NCI-H187 (cell line): Measurements from ENCODE around the gene ARHGAP12.
A peak's percentile ranks its signal among the peaks of the same experiment; 100 is the strongest.
"Not testable (repeated sequence)": the region's sequence is repeated elsewhere in the genome, so short reads cannot be mapped to it uniquely, and the experiment has no call there.

ENCODE experiments used
- DNase-seq, 2 experiments: peaks; one replicate each; lab custom pipeline; 2025; lab: John Stamatoyannopoulos, UW

ARHGAP12 gene, protein sequence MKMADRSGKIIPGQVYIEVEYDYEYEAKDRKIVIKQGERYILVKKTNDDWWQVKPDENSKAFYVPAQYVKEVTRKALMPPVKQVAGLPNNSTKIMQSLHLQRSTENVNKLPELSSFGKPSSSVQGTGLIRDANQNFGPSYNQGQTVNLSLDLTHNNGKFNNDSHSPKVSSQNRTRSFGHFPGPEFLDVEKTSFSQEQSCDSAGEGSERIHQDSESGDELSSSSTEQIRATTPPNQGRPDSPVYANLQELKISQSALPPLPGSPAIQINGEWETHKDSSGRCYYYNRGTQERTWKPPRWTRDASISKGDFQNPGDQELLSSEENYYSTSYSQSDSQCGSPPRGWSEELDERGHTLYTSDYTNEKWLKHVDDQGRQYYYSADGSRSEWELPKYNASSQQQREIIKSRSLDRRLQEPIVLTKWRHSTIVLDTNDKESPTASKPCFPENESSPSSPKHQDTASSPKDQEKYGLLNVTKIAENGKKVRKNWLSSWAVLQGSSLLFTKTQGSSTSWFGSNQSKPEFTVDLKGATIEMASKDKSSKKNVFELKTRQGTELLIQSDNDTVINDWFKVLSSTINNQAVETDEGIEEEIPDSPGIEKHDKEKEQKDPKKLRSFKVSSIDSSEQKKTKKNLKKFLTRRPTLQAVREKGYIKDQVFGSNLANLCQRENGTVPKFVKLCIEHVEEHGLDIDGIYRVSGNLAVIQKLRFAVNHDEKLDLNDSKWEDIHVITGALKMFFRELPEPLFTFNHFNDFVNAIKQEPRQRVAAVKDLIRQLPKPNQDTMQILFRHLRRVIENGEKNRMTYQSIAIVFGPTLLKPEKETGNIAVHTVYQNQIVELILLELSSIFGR

GRCh38 chr10:31928549-31929260 lies at the start of gene ARHGAP12:
Gene ARHGAP12, minus strand, starts transcription at chr10:31928831. Its CDS starts 19,976 bp downstream, at chr10:31908855.
- peak; percentile 22 to 65 for DNase-seq

GRCh38 chr10:31978156-31978483 lies 49.5 kb upstream of the ARHGAP12 start:
- no peak for DNase-seq

DNA sequence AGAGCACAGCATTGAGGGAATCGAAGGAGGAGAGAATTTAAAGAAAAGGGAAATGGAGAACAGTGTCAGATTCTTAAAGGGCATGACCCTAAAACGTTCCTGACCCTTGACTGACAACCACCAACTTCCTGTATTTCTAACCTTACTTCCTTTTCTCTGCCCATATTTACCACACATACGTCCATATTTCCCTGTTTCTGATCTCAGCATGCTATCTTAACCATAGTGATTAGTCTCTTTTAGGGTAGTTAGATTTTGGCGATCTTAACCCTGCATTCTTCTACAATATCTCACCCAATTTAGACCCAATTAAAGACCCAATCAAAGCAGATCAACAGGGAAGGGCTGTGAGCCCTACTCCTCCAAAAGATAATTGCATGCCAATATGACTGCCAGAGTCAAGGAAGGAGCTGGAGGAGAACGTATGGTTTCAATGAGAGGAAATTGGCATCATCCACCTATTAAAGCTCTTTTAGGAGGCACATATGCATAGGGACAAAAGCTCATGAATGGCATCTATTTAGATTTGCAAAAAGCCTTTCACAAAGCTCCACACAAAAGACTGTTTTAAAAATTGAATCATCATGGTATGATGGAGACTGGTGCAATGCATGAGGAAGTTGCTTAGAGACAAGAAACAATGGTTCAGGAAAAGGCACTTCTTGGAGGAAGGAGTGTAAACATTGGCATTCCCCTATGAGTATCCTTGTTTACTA lies 49.0 kb upstream of the ARHGAP12 start:
- no peak for DNase-seq

DNA sequence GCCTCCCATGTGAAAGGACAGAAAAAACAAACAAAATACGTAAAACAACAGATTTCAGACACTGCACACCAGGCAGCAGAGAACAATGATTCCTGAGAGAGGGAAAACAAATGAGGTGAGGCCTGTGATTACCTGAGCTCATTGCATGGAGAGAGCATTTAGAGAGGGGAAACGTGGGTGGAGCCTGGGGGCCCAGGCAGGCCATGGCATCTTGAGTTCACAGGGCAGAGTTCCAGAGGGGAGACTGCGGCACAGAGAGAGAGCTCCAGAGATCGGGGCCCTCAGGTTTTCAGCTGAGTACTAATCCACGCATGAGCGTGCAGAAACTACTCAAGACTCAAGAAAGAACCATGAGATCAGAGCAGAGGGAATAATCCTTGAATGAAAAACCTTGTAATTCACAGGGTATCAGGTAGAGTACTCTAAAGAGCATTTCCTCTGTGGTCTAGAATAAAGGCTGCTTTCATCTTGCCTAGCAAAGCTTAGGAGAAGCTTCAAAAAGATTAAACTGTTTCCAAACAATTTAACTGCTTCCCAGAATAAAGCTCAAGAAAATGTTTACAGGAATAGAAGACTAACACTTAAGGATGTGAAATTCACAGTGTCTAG lies 46.6 kb upstream of the ARHGAP12 start:
- DNase-seq, result no peak

- no peak for DNase-seq
Measured at GRCh38 chr10:31974434-31975124, 45.9 kb upstream of the ARHGAP12 start.

GRCh38 chr10:31972519-31973041 lies 43.9 kb upstream of the ARHGAP12 start:
- DNase-seq, result no peak

DNA sequence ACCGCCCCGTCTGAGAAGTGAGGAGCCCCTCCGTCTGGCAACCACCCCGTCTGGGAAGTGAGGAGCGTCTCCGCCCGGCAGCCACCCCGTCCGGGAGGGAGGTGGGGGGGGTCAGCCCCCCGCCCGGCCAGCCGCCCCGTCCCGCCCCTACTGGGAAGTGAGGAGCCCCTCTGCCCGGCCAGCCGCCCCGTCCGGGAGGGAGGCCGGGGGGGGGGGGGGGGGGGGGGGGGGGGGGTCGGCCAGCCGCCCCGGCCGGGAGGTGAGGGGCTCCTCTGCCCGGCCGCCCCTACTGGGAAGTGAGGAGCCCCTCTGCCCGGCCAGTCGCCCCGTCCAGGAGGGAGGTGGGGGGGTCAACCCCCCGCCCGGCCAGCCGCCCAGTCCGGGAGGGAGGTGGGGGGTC lies 41.2 kb upstream of the ARHGAP12 start:
- not testable (repeated sequence) for DNase-seq

- no peak for DNase-seq
Measured at GRCh38 chr10:31963589-31963980, 35.0 kb upstream of the ARHGAP12 start.

DNA sequence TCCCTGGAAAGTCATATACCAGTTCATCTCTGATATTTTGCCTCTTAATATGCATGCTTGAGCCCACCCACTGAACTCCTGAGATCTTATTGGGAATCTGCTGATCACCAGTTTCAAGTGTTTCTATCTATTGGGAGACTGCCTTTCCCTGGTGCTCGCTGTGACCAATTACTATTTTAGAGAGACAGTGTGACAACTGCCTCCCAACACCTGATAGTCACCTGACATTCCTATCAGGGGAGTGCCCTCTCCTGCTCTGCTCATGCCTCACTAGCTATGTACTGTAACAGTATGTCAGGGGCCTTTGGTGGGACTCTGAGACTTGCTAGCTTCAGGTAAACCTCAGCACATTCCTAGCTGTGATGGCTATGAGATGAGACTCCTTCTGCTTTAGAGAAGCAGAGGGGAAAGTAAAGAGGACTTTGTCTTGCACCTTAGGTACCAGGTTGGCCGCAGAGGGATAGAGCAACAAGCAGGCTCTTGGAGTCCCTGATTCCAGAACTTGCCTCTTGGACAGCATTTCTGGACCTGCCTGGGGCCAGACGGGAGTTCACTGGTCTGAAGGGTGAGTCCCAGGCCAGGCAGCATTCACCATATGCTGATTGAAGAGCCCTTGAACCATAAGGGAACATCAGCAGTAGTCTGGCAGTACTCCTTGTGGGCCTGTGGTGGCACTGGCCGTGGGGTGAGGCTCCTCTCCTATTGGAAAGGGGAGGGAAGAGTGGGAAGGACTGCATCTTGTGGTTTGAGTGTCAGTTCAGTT lies 34.4 kb upstream of the ARHGAP12 start:
- no peak for DNase-seq

DNA sequence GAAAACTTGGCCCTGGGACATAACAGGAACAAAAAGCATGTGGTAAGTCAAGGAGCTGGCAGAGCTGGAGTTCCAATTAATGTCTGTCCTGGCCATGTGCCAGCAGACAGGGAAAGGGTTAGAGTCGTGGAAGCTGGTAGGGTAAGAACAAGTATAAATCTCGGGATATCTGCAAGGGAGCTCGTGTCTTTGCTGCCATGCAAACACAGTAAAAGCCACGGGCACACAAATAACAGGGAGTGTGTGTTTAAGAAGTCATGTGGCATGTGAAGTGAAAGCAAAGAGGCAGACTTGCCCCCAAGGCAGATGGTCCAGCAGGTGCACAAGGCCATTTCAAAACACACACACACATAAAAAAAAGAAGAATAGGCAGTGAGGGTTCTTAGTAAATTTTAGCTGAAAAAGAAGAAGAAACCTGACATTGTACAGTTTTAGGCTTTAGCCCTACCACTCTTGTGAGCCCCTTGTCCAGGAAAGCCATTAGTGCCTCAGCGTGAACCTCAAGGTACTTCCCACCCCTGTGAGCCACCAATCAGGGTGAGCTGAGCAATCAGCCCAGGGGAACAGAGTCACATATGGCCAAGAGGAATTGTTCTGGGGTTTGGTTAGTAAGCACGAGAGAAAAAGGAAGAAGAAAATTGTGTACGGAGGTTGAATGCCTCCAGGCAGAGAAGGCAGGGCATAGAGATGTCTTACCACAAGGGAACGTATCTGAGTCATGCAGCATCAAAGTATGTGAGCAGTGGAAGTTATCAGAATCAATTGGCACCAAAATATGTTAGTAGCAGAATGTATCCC lies 32.8 kb upstream of the ARHGAP12 start:
- DNase-seq, result no peak

GRCh38 chr10:31959461-31960173 lies 31.0 kb upstream of the ARHGAP12 start:
- DNase-seq, result no peak

- no peak for DNase-seq
Measured at GRCh38 chr10:31958856-31959255, 30.2 kb upstream of the ARHGAP12 start.

GRCh38 chr10:31956200-31956946 lies 27.7 kb upstream of the ARHGAP12 start:
- DNase-seq, result no peak

GRCh38 chr10:31954410-31955191 lies 26.0 kb upstream of the ARHGAP12 start:
- no peak for DNase-seq

DNA sequence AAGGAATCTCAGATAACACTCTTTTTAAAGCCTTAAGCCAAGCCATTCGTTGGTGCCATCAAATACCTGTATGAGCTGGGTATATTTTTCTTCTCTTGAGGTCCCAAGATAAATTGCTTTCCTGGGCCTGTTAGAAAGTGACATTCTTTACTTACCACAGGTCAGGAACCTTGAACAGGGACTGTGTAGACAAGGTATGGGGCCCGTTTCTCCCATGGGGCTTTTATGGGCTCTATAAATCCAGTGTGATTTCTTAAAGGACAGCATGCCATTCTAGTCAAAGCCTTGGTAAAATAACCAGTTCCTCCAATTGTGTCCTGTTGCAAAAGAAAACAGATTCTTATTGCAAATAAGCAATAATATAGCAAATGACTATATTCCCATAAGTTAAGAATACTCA lies 24.8 kb upstream of the ARHGAP12 start:
- no peak for DNase-seq

- no peak for DNase-seq
Measured at GRCh38 chr10:31953080-31953479, 24.4 kb upstream of the ARHGAP12 start.

- DNase-seq, result no peak
Measured at GRCh38 chr10:31952066-31952465, 23.4 kb upstream of the ARHGAP12 start.
